ENCODE measurements around the gene PLEKHG5.
"Not testable (repeated sequence)": the region's sequence is repeated elsewhere in the genome, so short reads cannot be mapped to it uniquely, and the experiment has no call there.

The PLEKHG5 gene

DNA sequence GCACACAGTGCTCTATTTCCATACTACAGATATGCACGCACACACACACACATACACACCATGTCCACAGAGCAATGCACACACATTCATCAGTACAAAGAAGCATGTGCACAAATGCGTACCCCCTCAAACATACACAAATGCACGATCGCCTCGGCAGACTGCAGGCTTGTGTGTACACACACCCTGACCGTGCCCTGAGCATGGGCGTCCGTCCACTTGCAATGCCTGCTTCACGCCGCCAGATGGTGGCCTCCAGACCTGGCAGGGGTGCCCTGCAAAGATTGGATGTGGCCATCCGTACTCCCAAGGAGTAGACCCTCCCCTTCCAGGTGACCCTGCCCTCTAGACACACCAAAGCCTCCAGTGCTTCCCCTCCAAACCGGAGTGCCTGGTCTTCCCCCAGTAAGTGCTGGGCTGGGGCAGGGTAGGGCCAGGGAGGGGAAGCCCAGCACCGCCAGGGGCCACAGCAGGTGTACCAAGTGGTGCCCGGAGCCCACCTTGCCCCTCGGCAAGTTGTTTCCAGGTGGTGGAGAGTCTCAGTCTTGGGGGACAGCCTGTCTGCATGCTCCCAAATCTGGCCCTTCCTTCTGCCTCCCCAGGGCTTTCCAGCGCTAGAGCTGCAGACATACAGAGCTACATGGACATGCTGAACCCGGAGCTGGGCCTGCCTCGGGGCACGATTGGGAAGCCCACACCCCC lies 46.3 kb downstream of the PLEKHG5 start:
- DNase-seq, result peak; percentile 18

GRCh38 chr1:6444377-6444776 lies 47.1 kb downstream of the PLEKHG5 start:
- no peak for DNase-seq

DNA sequence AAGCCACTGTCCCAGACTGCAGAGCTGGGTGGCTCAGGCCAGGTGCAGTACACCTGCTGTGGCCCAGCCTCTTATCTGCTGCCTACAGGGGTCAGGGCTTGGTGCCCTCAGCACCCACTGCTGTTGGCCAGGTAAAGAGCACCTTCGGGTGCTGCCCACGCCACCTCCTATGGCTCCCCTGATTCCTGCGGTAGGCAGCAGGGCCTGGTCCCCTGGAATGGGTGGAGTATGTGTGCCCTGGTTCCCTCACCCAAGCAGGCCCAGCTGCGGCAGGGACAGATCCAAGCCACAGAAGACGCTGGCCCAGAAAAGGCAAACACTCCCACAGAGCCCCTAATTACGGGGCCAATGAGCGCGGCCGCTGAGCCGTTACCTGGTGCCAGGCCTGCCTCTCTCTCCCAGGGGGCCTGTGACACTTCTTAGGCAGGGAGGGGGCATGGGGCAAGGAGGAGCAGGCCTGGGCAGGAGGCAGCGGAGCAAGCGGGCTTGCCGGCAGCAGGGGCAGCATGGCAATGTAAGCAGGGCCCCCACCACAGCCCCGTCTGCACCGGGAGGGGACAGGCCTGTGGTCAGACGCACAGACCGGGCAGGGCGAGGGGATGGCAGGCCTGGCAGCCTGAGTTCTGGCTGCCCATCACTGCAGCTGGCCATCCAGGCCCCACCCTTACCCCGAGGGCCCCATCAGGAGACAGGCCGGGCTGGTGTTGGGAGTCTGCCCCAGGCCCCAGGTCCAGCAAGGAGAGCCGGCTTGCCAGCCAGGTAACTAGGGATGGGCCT lies 47.9 kb downstream of the PLEKHG5 start:
- DNase-seq, result no peak

GRCh38 chr1:6441586-6441985 lies 49.9 kb downstream of the PLEKHG5 start:
- DNase-seq, result no peak

DNA sequence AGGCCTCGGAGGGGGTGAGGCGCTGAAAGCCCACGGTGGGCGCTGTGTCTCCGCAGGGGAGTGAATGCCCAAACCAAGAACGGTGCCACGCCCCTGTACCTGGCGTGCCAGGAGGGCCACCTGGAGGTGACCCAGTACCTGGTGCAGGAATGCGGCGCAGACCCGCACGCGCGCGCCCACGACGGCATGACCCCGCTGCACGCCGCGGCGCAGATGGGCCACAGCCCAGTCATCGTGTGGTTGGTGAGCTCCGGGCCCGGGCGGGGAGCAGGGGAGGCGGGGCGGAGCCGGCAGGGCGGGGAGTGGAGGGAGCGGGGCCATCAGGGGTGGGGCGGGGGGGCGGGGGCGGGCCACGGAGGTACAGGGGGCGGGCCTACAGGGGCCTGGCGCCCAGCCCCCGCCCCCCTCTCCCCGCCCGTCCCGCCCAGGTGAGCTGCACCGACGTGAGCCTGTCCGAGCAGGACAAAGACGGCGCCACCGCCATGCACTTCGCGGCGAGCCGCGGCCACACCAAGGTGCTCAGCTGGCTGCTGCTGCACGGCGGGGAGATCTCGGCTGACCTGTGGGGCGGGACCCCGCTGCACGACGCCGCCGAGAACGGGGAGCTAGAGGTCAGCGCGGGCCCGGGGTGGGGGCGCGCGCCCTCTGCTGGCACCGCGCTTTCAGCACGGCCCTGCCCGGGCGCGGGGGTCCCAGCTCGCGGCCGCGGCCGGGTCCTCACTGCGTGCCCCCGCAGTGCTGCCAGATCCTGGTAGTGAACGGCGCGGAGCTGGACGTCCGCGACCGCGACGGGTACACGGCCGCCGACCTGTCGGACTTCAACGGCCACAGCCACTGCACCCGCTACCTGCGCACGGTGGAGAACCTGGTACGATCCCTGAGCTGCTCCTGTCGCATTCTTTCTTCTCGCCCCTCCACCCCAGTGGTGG lies 51.0 kb downstream of the PLEKHG5 start:
- peak; percentile 79 for DNase-seq

DNA sequence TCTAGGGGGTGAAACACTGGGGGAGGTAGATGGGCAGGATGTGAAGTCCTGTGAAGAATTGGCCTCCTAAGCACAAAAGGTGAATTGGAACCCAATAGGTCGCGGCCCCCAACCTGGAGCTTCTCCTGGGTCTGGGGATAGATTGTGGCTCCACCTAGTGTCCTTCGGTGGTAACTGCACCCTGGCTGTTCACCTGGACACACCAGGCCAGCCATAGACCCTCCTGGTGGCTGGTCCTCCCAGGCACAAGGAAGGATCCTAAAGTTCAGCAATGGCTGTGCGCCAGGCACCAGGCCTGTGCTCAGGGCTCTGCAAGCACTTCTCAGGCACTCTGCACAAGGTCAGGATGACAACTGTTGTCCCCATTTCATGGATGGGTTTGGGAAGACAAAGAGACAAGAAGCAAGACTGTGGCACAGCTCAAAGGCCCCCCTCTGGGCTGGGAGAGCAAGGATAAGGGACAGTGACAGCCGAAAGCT lies 53.4 kb downstream of the PLEKHG5 start:
- DNase-seq, result peak; percentile 62

DNA sequence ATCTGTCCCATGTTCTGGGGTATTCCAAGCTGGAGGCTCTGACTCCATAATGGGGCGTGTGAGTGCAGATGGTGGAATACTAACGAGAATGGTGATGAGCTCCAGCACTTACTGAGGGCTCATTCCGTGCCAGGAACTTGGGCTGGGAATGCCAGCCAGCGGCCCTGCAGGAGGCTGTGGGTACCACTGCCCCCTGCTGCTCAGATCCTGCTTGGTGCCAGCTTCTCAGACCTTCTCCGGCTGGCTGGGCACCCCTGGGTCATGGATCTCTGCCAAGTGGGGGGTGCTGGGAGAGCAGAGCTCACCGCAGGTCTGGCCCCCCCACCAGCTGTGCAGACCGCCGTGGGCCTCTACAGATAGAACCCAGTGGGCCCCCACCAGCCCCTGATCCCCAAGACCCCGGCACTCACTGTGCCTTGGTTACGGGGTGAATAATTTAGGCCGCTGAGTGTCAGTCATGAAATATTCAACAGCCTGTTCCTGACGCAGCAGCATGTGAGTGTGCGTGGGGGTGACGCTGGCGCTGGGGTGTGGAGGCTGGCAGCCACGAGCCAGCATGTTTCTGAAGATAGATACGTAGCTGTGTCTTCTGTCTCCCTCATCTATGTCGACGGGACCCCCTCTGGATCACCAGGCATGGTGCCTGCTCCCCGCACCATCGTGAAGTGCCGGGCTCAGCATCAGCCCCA lies 54.3 kb downstream of the PLEKHG5 start:
- DNase-seq, result not testable (repeated sequence)

- DNase-seq, result not testable (repeated sequence)
These were observed 55.2 kb downstream of the PLEKHG5 start for GRCh38 chr1:6436277-6436676.

DNA sequence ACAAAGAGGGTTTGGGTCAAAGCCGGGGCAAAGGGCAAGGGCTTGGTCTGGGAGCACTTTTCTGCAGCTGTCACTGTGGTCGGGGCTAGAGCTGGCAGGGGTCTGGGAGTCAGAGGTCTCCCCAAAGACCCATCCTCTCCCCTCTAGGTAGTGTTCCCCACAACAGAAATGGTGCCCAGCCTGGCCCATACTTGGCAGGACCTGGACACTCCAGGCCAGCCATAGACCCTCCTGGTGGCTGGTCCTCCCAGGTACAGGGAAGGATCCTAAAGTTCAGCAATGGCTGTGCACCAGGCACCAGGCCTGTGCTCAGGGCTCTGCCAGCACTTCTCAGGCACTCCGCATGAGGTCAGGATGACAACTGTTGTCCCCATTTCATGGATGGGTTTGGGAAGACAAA lies 55.9 kb downstream of the PLEKHG5 start:
- DNase-seq, result no peak

DNA sequence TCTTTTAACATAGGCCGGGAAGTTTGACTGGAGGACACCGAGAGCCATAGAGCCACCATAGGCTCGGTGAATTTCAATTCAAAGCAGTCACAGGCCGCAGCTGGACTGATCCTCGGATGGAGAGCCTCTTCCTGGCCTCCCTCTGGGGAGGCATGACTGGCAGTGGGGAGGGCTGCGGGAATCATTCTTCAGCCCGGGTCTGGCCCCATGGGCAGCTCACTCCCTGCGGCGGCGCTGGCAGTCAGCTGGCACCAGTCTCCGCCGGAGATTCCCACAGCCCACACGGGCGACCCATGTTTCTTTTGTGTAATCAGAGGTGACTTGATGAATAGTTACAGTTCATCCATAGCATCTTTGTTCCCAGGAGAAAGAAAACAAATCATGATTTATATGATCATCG lies 56.3 kb downstream of the PLEKHG5 start:
- DNase-seq, result no peak

- DNase-seq, result no peak
These were observed 57.3 kb downstream of the PLEKHG5 start for GRCh38 chr1:6434186-6434585.

DNA sequence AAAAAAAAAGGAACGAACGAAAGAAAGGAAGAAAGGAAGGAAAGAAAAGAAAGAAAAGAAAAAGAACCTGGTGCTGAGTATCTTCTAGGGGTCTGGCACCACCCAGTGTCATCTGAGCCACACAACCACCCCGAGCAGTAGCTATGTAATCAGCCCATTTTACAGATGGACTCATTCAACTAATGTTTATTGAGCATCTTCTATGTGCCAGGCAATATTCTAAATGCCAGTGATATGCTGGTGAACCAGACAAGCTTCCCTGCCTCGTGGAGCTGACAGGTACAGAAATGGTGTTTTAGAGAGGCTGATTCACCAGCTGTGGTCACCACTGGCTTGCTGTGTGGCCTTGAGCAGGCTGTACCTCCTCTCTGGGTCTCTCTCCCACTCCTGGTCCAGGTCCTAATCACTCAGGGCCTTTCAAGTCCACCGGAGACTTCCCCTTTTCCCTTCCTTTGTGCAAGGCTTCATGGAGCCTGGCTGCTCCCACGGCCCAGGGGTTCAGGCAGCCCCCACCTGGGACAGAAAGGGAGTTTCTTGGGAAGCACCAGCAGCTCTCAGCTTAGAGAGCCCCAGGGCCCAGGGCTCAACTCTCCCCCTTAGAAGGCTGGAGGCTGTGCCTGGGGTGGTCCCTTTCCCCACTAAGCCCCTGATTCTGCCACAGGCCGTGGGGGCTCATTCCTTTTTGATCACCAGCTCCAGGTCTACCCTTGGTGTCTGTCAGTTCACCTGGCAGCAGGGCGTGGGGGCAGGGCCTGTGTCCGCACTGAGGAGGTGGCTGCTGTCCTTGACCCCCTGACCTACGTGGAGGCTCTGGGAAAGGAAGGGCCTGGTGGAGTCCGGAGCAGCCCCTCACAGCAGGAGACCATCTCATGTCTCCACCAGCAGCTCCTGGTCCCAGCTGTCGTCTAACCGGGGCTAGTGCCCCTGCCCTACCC lies 59.6 kb downstream of the PLEKHG5 start:
- not testable (repeated sequence) for DNase-seq

DNA sequence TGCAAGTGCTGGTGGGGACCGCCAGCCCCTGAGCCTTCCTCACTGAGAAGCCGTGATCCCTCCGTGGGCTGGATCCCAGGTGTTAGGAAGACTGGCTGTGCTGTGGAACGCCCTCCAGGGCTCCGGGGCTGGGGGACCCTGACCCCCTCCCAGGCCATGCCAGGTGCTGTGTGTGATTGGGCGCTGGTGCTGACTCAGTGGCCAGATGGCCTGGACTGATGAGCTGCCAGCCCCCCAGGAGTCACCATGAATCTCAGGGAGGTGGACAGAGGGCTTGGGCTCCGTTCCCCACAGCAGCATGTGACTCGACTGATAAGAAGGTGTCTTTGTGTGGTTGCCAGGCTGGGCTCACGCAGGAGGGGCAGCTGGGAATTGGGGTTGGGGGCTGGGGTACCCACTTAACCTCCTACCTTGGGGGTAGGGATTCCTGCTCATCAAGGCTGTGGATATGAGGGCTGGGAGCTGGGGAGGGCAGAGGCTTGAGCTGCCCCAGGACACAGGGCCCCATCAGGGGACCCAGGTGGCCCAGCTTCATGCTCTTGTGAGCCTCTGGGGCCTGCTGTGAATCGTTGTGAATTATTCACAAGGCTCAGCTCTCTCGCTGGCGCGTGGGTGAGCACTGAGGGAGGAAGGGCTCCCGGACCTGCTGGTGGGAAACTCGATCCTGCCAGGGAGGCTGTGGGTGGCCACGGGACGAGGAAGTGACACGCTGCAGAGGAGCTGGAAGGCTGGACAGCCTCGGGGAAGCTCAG lies 61.6 kb downstream of the PLEKHG5 start:
- DNase-seq, result not testable (repeated sequence)

- DNase-seq, result not testable (repeated sequence)
These were observed 63.0 kb downstream of the PLEKHG5 start for GRCh38 chr1:6428453-6428852.

DNA sequence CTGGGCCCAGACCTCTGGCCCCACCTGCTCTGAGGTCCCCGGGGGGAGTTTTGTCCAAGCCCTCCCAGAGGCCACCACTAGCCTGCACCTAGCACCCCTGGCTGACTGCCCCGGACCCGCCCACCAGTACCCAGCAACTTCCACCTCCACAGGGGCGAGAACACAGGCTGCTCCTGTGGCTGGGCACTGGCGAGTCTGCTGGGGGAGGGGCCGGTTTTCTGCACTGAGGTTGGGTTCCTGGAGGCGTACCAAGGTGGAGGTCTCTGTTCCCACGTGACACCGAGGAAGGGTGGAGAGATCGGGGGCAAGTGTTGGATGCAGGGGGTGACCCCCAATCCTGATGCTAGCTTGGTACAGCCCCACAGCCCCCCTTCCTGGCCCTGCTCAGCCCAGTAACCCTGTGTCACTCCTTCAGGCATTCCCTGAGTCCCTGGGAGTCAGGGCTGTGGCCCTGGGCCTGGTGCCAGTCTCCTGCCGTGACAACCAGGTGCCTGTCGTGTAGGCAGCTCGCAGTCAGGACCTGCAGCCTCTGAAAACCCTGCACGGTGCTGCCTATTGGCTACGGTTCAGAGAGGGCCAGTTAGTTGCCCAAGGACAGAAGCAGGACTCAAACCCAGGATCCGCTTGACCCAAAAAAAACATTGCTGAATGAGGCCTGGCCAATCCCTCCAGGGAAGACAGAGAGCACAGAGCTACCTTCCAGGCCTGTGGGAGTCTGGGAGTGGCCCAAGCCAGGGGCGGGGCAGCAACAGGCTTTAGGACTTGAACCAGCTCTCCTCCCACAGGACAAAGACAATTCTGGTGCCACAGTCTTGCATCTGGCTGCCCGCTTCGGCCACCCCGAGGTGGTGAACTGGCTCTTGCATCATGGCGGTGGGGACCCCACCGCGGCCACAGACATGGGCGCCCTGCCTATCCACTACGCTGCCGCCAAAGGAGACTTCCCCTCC lies 63.8 kb downstream of the PLEKHG5 start:
- DNase-seq, result no peak

- DNase-seq, result no peak
These were observed 64.5 kb downstream of the PLEKHG5 start for GRCh38 chr1:6426972-6427350.

DNA sequence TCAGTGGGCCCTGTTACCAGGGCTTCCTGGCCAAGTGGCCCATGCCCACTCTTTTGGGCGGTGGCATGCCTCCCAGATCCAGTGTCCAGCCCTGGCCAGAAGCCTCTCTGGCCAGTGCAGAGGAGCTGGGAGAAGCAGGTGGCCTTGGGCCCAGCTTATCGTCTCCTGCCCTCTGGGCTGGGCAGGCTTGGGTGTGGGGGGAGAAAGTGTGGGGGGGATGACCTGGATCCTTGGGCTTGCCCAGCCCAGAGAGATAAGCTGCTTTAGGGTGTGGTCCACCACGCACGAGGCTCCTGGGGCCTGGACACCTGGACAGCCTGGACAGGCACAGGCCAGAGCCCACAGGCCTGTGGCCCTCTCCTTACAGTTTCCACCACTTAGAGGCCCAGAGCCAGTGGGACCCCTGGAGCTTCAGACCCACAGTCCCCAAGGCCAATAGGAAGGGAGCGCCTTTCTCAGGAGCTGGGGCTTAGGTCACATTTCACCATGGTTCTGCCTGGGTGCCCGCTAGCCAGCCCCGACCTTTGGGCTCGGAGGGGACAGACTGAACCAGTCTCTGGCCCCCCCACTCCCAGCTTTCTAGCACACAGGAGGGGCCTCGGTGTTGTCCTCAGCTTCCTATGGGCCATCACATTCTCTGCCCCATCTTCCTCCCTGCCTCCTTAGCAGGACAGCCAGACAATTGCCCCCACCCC lies 65.0 kb downstream of the PLEKHG5 start:
- no peak for DNase-seq

DNA sequence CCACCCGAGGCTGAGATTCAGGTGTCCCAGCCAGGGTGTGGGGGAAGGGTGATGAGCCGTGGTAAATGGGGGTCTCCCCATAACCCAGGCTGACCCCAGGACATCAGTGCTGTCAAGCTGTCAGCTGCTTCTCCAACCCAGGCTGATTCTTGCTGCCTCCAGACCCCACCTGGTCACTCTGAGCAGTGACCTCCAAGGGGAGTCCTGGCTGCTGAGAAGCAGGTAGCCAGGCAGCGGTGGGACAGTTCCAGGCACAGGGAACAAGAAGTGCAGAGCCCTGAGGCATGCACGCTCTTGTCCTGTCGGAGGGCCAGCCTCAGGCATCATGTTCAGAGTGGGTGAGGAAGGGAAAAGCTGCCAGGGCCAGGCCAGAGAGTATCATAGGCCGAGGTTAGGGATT lies 65.8 kb downstream of the PLEKHG5 start:
- no peak for DNase-seq

All from stimulated activated naive CD4-positive, alpha-beta T cell treated with Interleukin-2 at 50 U/mL for 16 hours (primary cell).